ENCODE measurements around the gene SPO11. TPM values are rescaled to one million over a fixed set of nuclear protein-coding genes. Genes with fewer than 3 reads are reported as not detected.

The SPO11 gene
- total and polyA plus RNA-seq, 2 of the 8 experiments (the other 6 are each of a cell fraction or from before 2014, with no cell fraction given): not detected

DNA sequence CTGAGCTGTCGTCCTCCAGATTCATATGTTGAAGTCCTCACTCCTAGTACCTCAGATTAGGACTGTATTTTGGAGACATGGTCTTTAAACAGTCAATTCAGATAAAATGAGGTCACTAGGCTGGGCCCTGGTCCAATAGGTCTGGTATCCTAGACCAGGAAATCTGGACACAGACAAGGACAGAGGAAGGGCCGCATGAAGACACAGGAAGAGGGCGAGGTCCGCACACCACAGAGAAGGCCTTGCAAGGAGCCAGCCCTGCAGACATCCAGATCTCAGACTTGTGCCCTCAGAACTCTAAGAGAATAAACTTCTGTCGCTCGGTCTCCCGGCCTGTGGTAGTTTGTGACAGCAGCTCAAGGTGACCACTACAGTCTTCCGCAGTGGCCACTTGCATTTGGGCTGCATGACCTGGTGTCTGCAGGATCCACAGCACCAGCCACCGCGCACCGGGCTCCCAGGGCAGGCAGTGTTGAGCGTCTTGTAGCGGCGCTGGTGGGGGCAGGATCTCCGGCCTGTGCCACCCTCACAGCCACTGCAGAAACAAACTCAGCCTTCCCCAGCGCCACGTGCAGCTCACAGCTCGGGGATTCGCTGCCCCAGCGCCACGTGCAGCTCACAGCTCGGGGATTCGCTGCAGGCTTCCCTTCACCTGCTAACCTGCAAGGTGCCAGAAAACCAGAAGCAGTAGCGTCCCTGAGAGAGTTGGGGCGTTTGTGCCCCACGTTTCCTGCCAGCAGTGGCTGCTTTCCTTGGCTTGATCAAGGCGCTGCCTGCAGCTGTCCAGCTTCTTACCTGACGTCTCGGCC lies 55.6 kb downstream of the SPO11 start:
- DNase-seq (ENCODE audit: low read depth in 1 of 2, low spot score in 2 of 2) (no peak), FAIRE-seq (no peak)
- Histone ChIP-seq H3K56ac (replicated peaks; ENCODE audit: insufficient read length, low read depth, low read length) (no peak overlapping the region), H3K79me2 (ENCODE audit: control insufficient read depth in 1 of 2, insufficient read depth in 2 of 2, low read length in 2 of 2) (no peaks in the 10 kb centered on the region), H2BK12ac (ENCODE audit: low read depth, low read length) (no peak overlapping the region), H3K14ac (ENCODE audit: insufficient read length) (no peak overlapping the region), H3K23me2 (ENCODE audit: low read depth, low read length) (peaks cover 3% of the 10 kb centered on the region; the same call in 1 of the 2 replicates), H3K23ac (ENCODE audit: insufficient read length) (no peak overlapping the region), H3K9ac (replicated peaks in 1 of 4; ENCODE audit: extremely low read depth in 1 of 4, low read depth in 3 of 4, low read length in 3 of 4) (no peak overlapping the region), H4K5ac (ENCODE audit: insufficient read length, low read depth, low read length) (no peak overlapping the region), H2AK5ac (ENCODE audit: low read depth, low read length) (no peak overlapping the region), H2BK120ac (replicated peaks; ENCODE audit: low read depth, low read length) (no peak overlapping the region), H4K8ac (ENCODE audit: extremely low read depth, insufficient read depth, low read length) (no peak overlapping the region), H3K36me3 (ENCODE audit: control insufficient read depth in 2 of 4, insufficient read depth in 4 of 4, low read length in 3 of 4) (no peaks in the 10 kb centered on the region), H2AFZ (ENCODE audit: low read length) (no peak overlapping the region), H4K20me1 (replicated peaks in 1 of 2; ENCODE audit: control insufficient read depth in 1 of 2, insufficient read depth in 2 of 2, low read length in 2 of 2) (peaks cover 0 to 3% of the 10 kb centered on the region in 2 experiments), H3K18ac (ENCODE audit: extremely low read depth, low read length) (no peak overlapping the region), H3K4me2 (ENCODE audit: insufficient read depth in 1 of 2, low read depth in 2 of 2, low read length in 2 of 2) (no peak overlapping the region), H2BK20ac (ENCODE audit: low read length) (no peak overlapping the region), H3K4me3 (ENCODE audit: extremely low read depth in 1 of 4, insufficient read depth in 2 of 4, low read depth in 3 of 4, low read length in 4 of 4) (no peak overlapping the region), H2BK15ac (ENCODE audit: low read length) (no peak overlapping the region), H3K9me3 (ENCODE audit: insufficient read depth in 2 of 2, low read depth in 1 of 2, low read length in 1 of 2) (no peaks in the 10 kb centered on the region), H3K27me3 (replicated peaks in 1 of 4; ENCODE audit: control insufficient read depth in 3 of 4, extremely low read depth in 1 of 4, insufficient read depth in 3 of 4, low read length in 3 of 4) (peaks cover 0 to 4% (median 1%) of the 10 kb centered on the region in 4 experiments; a peak in 4 of 7 replicates), H4K91ac (replicated peaks; ENCODE audit: insufficient read length, low read length) (no peak overlapping the region), H3K4ac (replicated peaks; ENCODE audit: insufficient read length, low read depth, low read length) (no peak overlapping the region), H3K79me1 (ENCODE audit: low read depth, low read length) (no peaks in the 10 kb centered on the region; the same call in 1 of the 2 replicates), H3K4me1 (replicated peaks in 1 of 4; ENCODE audit: control insufficient read depth in 3 of 4, insufficient read depth in 4 of 4, low read length in 3 of 4) (peaks cover 0 to 7% (median 7%) of the 10 kb centered on the region in 4 experiments; a peak in 5 of 7 replicates), H2BK5ac (ENCODE audit: low read depth, low read length) (no peak overlapping the region), H3K27ac (ENCODE audit: low read depth, low read length) (no peak overlapping the region)
- ChIA-PET POLR2A (ENCODE audit: partially characterized antibody) (no interaction called here), CTCF (ENCODE audit: partially characterized antibody) (interaction anchor here (0.9 to 2.2 kb wide), 6 partner anchors 9 to 50 kb away, joined by 3 to 6 read pairs (median 4); no protein-coding TSS in a partner anchor)
- WGBS, 2 experiments (ENCODE audit: extremely low coverage in 1 of 2, insufficient coverage in 1 of 2, insufficient read length in 1 of 2, insufficient replicate concordance in 2 of 2, low coverage in 1 of 2, low lambda C conversion rate in 2 of 2, missing lambda C conversion rate in 1 of 2): 94% methylated on average over 29 of the region's 29 CpGs; no CpG with 5 or more reads in 1 of the 2 experiments
- TF ChIP-seq KDM4A (IDR thresholded peaks at IDR 0.05; ENCODE audit: low read depth, low read length, severe bottlenecking): no peak
- TF ChIP-seq HDAC2 (IDR thresholded peaks at IDR 0.05; ENCODE audit: borderline replicate concordance in 1 of 2, low read depth in 2 of 2, low read length in 2 of 2): no peak
- TF ChIP-seq GTF2F1 (IDR thresholded peaks at IDR 0.05; ENCODE audit: borderline replicate concordance, low read depth, low read length): no peak
- no peak for TF ChIP-seq RNF2 (IDR thresholded peaks at IDR 0.05; ENCODE audit: borderline replicate concordance, low read depth, low read length, missing control alignments, poor library complexity, severe bottlenecking)
- TF ChIP-seq TAF7 (optimal IDR thresholded peaks at IDR 0.05; ENCODE audit: borderline replicate concordance, low read depth, low read length): no peak
- no peak for TF ChIP-seq CREB1 (IDR thresholded peaks at IDR 0.05)
- TF ChIP-seq CTBP2 (IDR thresholded peaks at IDR 0.05; ENCODE audit: borderline replicate concordance, insufficient read depth, insufficient read length, low read length): no peak
- no peak for TF ChIP-seq NANOG (IDR thresholded peaks at IDR 0.05; ENCODE audit: insufficient read depth, low read depth, low read length, poor library complexity, severe bottlenecking)
- no peak for TF ChIP-seq POLR2A (IDR thresholded peaks at IDR 0.05; ENCODE audit: control extremely low read depth in 1 of 2, low read depth in 2 of 2, low read length in 2 of 2)
- no peak for TF ChIP-seq SP2 (IDR thresholded peaks at IDR 0.05; ENCODE audit: low read length)
- no peak for TF ChIP-seq CBX8 (IDR thresholded peaks at IDR 0.05; ENCODE audit: borderline replicate concordance, low read depth, low read length)

Data from H1 (cell line).